Measurements from ENCODE around the gene BMP7.

Gene BMP7

DNA sequence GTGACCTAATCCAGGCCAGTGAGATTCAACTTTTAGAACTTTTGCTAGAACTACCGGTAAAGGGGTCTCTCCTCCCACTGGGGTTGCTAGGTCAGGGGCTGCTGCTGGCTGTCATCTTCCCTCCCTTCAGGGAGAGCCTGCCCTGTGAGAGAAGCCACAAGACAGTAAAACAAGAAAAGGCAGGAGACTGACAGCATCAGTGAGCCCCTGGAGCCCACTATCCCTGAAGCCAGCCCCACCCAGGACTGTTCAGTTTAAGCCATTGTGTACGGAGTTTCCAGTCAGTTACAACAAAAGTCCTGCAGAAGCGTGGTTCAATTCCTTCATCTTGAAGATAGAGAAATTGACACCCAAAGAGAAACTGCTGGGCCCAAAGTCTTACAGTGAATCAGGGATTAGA lies 7.9 kb upstream of the BMP7 start:
- no peak for TF ChIP-seq CTCF (IDR thresholded peaks at IDR 0.05; ENCODE audit: unreplicated experiment in 3 of 3)
- Mint-ChIP-seq H3K27ac (no peak overlapping the region), H3K27me3 (ENCODE audit: low read depth) (peaks cover 73% of the 10 kb centered on the region), H3K4me1 (peaks cover 20% of the 10 kb centered on the region), H3K9me3 (no peaks in the 10 kb centered on the region), H3K36me3 (ENCODE audit: low read depth) (no peaks in the 10 kb centered on the region), H3K4me3 (no peak overlapping the region)

- H3K4me3 Mint-ChIP-seq = peak overlapping the region in 1 of 3 experiments; percentile 44
These were observed 6.6 kb upstream of the BMP7 start for GRCh38 chr20:57272883-57273535.

GRCh38 chr20:57270204-57270984 lies 4.0 kb upstream of the BMP7 start:
- TF ChIP-seq CTCF (IDR thresholded peaks at IDR 0.05; ENCODE audit: unreplicated experiment in 3 of 3) = no peak
- Mint-ChIP-seq H3K36me3 (ENCODE audit: low read depth) (no peaks in the 10 kb centered on the region), H3K9me3 (no peaks in the 10 kb centered on the region), H3K4me1 (peaks cover 29% of the 10 kb centered on the region), H3K4me3 (peak overlapping the region; percentile 59 to 73 (median 69)), H3K27me3 (ENCODE audit: low read depth) (peaks cover 79% of the 10 kb centered on the region), H3K27ac (peak overlapping the region; percentile 16 to 77 (median 55))

More at GRCh38 chr20:57272883-57273535, 6.6 kb upstream of the BMP7 start:
- Mint-ChIP-seq H3K27me3 (ENCODE audit: low read depth) (peaks cover 80% of the 10 kb centered on the region), H3K4me1 (peaks cover 20% of the 10 kb centered on the region), H3K36me3 (ENCODE audit: low read depth) (no peaks in the 10 kb centered on the region), H3K27ac (peak overlapping the region in 1 of 3 experiments; percentile 16), H3K9me3 (no peaks in the 10 kb centered on the region)
- TF ChIP-seq CTCF (IDR thresholded peaks at IDR 0.05; ENCODE audit: unreplicated experiment in 3 of 3) = no peak

DNA sequence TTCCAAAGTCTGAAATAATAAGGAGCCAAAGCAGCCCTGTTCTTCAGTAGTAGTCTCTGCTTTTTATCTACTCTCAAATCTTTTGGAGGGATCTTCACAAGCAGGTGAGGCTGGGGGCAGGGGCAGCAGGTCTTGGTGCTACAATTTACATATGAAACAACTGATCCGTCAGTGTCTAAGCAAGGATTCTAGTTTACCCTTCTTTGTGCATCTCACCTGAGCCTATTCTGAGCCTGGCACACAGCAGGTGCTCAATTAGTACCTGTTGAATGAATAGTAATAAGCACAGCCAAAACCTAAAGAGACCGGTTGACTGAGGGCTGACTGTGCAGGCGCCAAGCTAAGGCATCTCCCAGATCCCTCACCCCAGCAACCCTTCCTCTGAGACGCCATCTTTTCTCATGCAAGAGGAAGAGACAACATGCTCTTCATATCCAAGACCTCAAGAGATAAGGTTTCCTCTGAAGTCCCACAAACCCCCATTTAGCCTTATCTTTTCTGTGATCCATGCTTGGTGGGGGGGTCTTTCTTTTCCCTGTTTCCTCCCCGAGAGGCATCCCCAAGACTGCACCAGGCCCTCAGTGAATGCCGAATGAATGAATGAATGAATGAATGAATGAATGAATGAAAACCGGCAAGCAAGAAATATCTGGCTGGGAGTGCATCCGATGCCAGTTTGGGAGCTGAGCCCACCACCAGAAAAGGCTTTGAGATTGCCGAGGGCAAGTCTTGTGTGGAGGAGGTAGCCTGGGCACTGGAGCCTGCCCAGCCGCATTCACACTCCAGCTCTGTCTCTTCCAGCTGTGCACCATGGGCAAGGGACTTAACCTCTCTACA lies 2.9 kb upstream of the BMP7 start:
- H3K27me3 Mint-ChIP-seq (ENCODE audit: low read depth) = peaks cover 82% of the 10 kb centered on the region
- H3K9me3 Mint-ChIP-seq = no peaks in the 10 kb centered on the region
- peaks cover 31% of the 10 kb centered on the region for H3K4me1 Mint-ChIP-seq
- peak overlapping the region in 2 of 3 experiments; percentile 6 to 24 for H3K4me3 Mint-ChIP-seq
- TF ChIP-seq CTCF (IDR thresholded peaks at IDR 0.05; ENCODE audit: unreplicated experiment in 3 of 3) = no peak
- H3K36me3 Mint-ChIP-seq (ENCODE audit: low read depth) = no peaks in the 10 kb centered on the region
- H3K27ac Mint-ChIP-seq = no peak overlapping the region

DNA sequence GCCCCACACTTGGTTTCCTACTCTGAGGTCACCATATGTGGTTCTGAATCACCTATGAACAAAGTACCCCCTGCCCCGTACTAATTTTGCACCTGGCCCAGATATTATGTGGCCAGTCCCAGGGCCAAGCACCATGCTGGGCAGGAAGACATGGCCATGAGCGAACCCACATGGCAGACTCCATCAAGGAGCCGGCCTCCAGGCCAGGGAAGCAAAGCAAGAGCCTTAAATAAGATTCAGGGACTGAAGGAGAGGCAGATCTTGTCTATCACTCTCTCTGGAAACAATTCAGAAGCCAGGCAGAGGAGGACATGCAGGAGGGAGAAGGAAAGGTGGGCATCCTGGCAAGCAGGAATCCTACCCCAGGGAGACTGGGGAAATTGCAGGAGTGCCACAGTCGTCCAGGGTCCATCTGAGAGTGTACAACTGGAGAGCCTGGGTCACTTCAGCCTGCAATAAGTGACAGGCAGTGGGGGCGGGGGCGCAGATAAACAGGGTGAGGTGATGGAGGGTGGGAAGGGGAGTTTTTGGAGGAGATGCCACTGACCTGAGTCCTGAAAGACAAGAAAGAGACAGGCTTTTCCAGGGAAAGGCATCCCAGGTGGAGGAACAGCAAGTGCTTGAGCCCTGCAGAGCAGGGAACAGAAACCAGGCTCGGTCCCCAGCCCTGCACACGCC lies 2.1 kb upstream of the BMP7 start:
- Mint-ChIP-seq H3K27ac (peak overlapping the region in 1 of 3 experiments; percentile 51), H3K4me3 (peak overlapping the region; percentile 28 to 47 (median 34)), H3K9me3 (no peaks in the 10 kb centered on the region), H3K27me3 (ENCODE audit: low read depth) (peaks cover 83% of the 10 kb centered on the region), H3K36me3 (ENCODE audit: low read depth) (no peaks in the 10 kb centered on the region), H3K4me1 (peaks cover 39% of the 10 kb centered on the region)
- no peak for TF ChIP-seq CTCF (IDR thresholded peaks at IDR 0.05; ENCODE audit: unreplicated experiment in 3 of 3)
